Esophagus squamous epithelium (tissue), 4 donors: ENCODE results near the gene SLC19A1.

Source experiments
- POLR2A ChIP-seq, 4 donors: fragments of 450-650 bp; IDR thresholded peaks; one replicate each; pipeline ENCODE4 v1.6.1; 2017; ENCODE audit warnings: antibody characterized with exemption in 4 of 4, mild to moderate bottlenecking in 4 of 4, moderate library complexity in 3 of 4
- TF ChIP-seq, protein P1 (sequence below), 6 experiments: fragments of 450-650 bp in 4 of 6; fragments of 200-600 bp in 2 of 6; sonication (generic) in 2 of 6; IDR thresholded peaks; one replicate each; pipeline ENCODE4 v1.5.1; 2016 to 2019; ENCODE audit warnings: antibody characterized with exemption in 6 of 6, mild to moderate bottlenecking in 4 of 6, moderate library complexity in 4 of 6

- TF ChIP-seq, protein P1, sequence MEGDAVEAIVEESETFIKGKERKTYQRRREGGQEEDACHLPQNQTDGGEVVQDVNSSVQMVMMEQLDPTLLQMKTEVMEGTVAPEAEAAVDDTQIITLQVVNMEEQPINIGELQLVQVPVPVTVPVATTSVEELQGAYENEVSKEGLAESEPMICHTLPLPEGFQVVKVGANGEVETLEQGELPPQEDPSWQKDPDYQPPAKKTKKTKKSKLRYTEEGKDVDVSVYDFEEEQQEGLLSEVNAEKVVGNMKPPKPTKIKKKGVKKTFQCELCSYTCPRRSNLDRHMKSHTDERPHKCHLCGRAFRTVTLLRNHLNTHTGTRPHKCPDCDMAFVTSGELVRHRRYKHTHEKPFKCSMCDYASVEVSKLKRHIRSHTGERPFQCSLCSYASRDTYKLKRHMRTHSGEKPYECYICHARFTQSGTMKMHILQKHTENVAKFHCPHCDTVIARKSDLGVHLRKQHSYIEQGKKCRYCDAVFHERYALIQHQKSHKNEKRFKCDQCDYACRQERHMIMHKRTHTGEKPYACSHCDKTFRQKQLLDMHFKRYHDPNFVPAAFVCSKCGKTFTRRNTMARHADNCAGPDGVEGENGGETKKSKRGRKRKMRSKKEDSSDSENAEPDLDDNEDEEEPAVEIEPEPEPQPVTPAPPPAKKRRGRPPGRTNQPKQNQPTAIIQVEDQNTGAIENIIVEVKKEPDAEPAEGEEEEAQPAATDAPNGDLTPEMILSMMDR (IDR thresholded peaks at IDR 0.05), result no peak
- TF ChIP-seq POLR2A (IDR thresholded peaks at IDR 0.05), result no peak
These were observed 34.8 kb upstream of the SLC19A1 start for GRCh38 chr21:45576838-45577737.
